Skin of body (tissue), 2 donors: ENCODE results near the gene POLD2. TPM values are rescaled to one million over a fixed set of nuclear protein-coding genes. Genes with fewer than 3 reads are reported as not detected.

ENCODE experiments used
- DNase-seq: peaks from one replicate; lab custom pipeline; 2025; lab: John Stamatoyannopoulos, UW
- total RNA-seq: library from RNA; depleted of rRNA; stranded (reverse); fragments of >200 nt; gene quantifications from one replicate; pipeline ENCODE4 v1.2.3, GENCODE V29; 2014

POLD2 gene
- total RNA-seq, 1 donor from 2014 or later: 46.2 TPM

- DNase-seq: peak; percentile 98
These were observed 40.7 kb downstream of the POLD2 start for GRCh38 chr7:44082541-44083207.

DNA sequence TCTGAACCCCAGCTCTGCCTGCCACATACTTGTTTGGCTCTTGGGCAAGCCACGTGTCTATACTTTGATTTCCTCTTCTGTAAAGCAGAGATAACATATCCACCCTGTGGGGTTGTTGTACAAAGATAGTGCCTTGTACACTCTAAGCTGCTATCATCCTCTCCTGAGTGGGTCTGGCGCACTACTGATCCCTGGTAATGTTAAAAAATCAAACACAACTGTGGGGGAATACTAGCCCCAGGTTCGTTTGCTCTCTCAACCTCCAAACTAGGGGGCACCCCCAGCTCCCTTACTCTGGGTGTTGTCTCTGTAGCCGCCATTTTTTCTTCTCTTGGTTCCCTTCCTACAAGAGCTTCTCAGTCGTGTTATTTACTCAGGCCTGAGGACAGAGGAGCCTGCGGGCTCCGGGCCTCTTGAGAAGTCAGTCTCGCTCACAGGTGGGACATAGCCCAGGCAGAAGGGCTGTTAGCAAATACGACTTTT, 42.0 kb downstream of the POLD2 start:
- DNase-seq: no peak

GRCh38 chr7:44080686-44081265, 42.6 kb downstream of the POLD2 start:
- DNase-seq: no peak

GRCh38 chr7:44080118-44080517, 43.2 kb downstream of the POLD2 start:
- no peak for DNase-seq

DNA sequence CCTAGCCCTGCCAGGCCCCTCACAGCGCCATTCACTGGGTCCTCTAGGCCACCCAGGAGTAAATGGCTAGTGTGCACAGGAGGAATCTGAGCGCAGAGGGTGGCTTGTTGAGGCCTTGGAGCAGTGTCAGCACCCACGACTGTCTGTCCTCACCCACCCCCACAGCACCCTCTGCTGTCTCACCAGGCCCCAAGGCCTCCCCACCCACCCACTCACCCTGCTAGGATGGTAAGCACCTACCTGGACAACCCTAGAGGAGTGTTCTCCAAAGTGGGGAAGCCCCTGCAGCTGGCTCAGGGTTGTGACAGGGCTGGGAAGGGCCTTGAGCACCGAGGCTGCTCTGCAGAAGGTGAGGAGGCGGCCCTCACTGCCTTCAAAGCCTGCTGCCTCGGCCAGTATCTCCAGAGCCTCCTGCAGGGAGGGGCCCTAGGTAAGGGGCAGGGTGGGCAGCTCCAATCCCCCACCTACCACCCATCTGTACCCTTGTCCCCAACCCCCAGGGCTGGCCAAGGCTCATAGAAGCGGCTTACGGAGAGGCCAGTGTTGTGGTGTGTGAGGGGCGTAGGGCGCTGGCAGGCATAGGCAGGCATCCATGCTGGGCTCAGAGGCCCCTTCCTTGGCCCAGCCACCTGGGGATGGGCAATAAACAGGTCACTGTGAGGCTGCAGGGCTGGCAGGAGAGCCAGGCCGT, 43.9 kb downstream of the POLD2 start:
- no peak for DNase-seq

DNA sequence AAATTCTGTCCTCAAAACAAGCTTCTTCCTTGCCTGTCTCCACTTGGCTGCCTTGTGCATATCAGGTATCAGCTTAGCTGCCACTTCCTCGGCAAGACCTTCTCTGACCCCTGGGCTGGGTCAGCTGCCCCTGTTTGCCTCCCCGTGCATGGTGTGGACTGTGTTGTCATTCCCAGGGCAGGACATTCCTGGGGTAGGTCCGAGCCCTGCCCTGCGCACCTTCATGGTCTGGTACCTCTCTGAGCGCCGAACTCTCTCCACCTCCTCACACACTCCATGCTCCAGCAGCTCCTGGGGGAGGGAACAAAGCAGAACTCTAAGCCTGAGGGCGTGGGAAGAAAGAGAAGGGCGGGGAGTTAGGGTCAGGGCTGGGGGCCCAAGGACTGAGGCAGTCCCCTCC, 44.8 kb downstream of the POLD2 start:
- no peak for DNase-seq

DNA sequence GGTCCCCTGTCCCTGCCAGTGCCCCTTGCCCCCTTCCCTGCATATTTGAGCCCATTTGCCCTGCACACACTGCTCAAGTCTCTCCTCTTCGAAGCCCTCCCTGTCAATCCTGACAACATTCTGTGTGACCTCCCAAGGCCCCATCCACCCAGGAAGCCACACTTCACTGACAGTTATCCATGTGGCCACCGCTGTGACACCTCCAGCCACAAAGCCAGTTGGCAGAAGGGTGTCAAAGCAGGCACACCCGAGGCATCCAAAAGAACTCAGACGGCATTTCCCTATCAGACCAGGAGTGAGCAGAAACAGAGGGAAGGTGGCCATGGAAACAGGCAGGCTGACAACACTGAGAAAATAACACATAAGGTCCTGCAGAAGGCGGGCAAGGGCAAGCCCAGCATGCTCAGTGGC, 45.7 kb downstream of the POLD2 start:
- DNase-seq: no peak

GRCh38 chr7:44077061-44077460, 46.3 kb downstream of the POLD2 start:
- no peak for DNase-seq

- no peak for DNase-seq
These were observed 47.0 kb downstream of the POLD2 start for GRCh38 chr7:44076101-44076895.

DNA sequence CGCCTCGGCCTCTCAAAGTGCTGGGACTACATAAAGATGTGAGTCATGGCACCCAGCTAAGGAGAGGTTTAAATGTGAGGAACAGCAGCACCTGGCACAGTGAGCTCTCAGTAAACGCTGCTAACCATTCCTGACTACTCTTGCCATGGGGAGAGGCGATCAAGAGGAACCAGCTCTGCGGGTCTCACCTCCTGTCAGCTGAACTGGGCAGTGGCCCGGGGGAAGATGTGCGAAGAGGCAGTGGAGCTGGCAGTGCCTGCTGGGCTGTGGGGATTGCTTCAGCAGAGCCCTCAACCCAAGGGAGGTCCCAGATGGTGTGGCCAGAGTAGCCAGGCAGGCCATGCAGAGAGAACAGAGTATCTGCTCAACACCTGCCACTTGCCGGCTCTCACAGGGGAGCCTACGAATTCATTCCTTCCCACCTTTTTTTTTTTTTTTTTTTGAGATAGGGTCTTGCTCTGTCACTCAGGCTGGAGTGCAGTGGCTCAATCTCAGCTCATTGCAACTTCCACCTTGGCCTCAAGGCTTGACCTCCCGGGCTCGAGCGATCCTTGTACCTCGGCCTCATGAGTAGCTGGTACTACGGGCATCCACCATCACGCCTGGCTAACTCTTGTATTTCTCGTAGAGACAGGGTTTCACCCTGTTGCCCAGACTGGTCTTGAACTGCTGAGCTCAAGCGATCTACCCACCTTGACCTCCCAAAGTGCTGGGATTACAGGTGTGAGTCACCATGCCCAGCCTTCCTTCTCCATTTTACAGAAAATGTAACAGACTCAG, 47.9 kb downstream of the POLD2 start:
- no peak for DNase-seq

- no peak for DNase-seq
These were observed 49.0 kb downstream of the POLD2 start for GRCh38 chr7:44074349-44074695.

DNA sequence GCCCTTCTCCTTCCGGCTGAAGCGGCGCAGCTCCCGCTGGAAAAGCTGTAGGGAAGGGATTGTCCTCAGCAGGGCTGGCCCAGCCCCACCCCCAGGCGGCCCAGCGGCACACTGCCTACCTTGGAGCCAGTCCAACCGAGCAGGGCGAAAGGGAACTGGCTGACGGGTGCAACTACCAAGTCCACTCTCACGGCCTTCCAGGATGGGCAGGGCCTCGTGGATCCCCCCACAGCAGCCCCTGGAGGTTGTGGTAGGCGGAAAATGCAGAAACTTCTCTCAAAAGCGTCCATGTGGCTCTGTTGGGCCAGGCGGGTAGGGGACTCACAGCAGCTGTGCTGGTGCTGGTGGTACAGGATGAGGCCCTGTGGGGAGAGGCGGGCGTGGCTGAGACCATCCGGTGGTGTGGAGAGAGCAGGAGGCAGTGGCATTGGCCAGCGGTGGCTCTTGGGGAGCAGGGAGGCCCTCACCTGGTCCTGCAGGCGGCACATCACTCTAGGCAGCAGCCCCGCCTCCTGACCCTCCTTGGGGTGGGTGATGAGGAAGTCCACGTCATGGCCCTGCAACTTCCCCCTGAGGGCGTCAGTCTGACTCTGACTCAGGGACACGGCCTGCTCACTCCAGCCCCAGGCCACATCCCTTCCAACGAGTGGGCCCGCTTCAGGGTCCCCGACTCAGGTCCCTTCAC, 49.5 kb downstream of the POLD2 start:
- no peak for DNase-seq

GRCh38 chr7:44072364-44073231, 50.8 kb downstream of the POLD2 start:
- DNase-seq: peak; percentile 15

GRCh38 chr7:44071726-44072363, 51.5 kb downstream of the POLD2 start:
- no peak for DNase-seq

DNA sequence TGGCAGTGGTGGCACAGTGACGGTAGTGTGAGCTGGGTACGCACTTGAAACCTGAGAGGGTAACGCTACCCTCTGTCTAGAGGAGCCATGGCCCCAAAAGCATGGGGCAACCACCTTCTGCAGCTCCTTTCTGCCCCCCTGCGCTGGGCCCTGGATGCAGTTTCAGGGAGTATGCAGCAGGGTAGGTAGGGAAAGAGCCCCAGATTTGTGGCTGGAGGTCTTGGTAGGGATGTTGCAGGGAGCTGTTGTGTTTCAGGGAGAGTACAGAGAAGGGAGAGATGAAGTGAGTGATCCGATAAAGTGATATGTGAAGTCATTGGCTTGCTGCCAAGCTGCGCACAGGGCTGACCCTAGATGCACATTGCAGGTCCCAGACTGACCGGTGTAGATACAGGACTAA, 55.3 kb downstream of the POLD2 start:
- no peak for DNase-seq

DNA sequence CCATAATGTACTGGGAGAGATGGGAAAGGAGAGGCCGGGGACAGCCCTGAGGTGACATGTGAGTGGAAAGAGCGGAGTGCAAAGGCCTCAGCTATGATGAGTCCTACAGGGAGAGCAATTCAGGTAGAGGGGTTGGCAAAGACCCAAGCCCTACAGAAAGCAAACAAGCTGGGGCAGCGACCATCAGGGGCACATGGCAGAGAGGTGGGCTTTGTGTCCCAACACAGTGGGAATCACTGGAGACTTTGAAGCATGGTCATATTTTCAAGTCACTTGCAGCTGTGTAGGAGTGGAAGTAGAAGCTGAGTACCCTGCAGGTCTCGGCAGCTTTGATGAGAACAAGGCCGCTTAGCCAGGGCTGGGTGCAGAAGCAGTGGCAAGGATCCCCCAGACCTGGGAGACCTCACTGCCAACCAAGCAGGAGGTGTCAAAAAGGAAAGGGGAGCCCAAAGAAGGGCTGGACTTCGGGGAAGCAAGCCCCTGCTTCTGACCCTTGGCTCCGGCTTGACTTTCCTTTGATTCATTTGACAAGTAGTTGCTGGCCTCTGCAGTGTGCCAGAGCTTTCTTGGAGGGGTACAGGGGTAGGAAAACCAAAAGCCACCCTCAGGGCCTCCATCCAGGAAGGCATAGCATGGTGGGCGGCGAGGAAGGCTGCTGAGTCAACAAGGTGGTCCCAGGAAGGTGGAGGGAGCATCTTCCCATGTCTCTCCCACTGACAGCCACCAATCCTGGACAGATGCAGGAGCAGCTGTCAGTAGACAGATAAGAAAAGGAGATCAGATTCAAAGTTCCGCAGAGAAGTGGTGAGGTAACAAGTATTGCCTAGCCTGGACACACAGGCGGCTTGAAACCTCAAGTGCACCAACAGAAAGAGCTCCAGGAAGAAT, 56.0 kb downstream of the POLD2 start:
- no peak for DNase-seq

DNA sequence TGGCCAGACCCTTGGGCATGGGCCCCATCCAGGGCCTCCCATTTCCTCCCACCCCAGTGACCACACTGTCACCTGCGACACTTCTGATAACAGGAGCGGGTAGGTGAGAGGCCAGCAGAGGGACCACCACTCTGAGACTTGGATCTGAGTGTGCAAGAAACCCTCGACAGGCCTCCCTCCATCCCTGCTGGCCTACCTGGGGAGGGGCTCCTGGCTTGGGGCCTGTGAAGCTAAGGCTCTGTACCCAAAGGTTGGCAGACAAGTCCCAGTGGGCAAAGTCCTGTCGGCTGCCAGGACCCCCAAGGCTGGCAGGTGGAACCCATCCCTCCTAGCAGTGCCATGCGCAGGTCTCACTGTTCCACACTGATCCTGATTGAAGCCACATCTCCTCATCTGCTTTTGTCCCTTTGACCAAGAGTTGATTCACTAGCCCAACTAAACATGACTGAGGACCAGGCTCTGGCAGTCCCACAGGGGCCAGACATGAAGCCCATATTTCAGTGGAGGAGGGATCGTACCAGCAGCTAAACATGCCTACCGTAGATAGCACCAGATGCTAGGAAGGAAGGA, 56.8 kb downstream of the POLD2 start:
- no peak for DNase-seq

DNA sequence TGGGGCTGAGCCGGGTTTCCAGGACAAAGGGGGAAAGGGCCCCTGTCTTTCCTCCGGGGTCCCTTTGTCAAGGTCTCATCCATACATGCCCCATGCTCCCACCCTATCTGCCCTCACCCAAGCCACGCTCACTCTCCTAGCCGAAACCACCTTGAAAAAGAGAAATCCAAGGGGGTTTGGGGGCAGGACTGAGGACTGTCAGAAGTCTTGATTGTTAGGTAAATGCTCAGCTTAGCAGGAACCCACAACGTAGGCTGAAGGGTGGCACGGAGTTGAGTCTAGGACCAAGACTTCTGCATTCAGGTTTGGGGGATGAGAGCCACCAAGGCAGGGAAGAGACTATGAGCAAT, 57.3 kb downstream of the POLD2 start:
- no peak for DNase-seq
